Amniotic stem cell (primary cell): ENCODE results near the gene SYNDIG1L.
A peak's percentile ranks its signal among the peaks of the same experiment; 100 is the strongest.
"Not testable (repeated sequence)": the region's sequence is repeated elsewhere in the genome, so short reads cannot be mapped to it uniquely, and the experiment has no call there.

Experiments used
- DNase-seq: peaks from one replicate; lab custom pipeline; 2025; lab: John Stamatoyannopoulos, UW

The SYNDIG1L gene

DNA sequence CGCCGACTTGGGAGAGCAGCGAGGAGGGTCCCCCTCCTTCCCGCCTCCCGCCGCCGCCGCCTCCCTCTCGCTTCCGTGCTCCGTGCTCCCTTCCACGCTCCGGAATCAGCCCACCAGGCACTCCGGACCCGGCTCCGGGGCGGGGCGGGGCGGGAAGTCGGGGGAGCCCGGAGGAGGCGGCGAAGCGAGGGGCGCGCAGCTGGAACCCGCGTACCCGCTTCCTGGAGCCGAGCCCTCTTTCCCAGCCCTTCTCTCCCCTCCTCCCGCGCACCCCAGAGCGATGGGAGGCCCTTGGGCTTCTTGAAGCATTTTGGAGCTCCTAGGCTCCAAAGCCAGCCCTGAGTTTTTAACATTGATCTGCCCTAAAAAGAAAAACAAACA lies at the start of gene SYNDIG1L:
SYNDIG1L (minus strand) TSS at position 9 of the 381 bp plus-strand sequence. CDS start 16,466 bp downstream, outside the sequence.
- DNase-seq: no peak

- DNase-seq: peak; percentile 30
Observed at GRCh38 chr14:74475678-74476077, 49.7 kb upstream of the SYNDIG1L start.

DNA sequence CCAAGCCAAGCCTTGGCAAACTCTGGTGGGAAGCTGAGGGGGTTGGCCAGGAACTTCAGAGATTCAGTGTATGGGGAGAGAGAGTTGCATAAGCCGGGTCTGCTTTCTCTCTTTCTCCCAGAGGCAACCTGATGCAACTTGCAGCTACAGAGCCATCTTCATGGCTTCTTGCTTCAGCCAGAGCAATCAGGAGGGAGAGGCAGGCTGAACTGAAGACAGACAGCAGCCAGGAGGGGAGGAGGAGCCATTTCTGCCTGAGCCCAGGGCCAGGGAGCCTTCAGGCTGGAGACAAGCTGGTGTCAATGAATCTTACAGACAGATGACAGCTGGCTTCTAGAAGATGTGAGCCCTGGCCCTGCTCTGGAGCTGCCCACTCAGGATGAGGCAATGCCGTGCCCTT lies 48.4 kb upstream of the SYNDIG1L start:
- no peak for DNase-seq

DNA sequence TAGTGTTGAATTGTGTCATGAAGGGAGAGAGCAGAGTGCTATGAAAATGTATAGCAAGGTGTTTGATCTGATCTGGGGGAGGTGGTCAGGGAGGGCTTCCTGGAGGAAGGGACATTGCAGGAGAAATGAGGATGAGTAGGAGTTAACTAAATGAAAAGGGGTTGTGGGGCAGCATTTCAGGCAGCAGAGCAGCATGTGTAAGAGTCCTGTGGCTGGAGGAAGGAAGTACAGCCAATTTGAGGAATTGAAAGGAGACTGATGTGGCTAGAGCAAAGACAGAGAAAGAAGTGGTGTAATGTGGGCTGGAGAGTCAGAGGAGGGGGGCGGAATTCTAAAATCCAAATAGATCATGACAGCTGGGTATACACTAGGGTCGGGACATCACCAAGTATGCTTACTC lies 46.6 kb upstream of the SYNDIG1L start:
- DNase-seq: no peak

GRCh38 chr14:74469548-74470518 lies 43.8 kb upstream of the SYNDIG1L start:
- DNase-seq: no peak

- no peak for DNase-seq
Observed at GRCh38 chr14:74468513-74468912, 42.5 kb upstream of the SYNDIG1L start.

- no peak for DNase-seq
Observed at GRCh38 chr14:74465335-74465734, 39.3 kb upstream of the SYNDIG1L start.

DNA sequence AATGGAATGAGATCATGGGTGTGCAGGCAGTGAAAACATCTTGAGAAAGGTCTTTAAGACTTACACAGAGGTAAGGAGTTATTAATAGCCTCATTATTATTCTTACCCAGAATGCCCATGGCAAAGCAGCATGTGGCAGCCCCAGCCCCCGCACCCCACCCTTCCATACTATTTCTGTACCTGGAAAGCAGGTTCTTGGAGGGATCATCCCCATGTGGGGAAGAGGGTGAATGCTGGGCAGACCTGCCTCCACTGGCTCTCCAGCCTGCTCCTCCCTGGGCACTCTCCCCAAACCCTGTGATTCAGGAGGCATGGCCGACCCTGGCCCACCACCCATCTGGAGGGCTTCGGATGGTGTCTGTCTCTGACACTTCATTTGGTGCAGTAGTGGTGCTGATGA lies 38.8 kb upstream of the SYNDIG1L start:
- DNase-seq: no peak

DNA sequence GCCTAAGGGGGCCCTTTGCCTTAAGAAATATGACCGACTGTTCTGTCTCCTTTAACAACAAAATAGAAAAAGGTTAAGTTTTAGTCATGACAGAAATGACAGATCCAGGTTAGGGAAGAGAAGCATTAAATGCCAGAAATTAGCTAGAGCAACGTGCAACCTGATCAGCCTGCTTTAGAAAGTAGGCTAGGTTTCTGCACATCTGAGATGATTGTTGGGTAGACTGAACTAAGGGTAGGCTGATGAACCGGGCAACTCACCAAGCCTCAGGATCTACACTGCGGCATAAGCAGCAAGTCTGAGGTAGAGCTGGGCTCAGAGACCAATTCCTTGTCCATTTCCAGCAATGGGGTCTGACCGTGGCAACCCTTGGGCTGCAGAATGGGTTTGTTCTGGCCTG lies 37.7 kb upstream of the SYNDIG1L start:
- no peak for DNase-seq

DNA sequence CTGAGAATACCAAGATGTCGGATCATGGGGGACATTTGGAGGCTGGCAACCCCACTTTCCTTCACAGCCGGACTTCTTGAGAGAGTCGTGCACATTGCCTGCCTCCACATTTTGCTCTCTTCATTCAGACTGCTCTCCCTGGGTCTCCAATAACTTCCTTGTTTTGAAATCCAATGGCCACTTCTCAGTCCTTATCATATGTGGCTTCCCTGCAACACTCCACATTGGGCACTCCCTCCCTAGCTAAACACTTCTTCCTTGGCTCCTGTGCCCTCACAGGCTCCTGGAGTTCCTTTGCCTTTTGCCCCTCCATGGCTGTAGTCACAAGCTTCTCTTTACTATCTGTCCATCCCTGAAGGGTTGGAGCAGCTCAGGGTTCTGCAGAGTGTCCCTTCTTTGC lies 37.0 kb upstream of the SYNDIG1L start:
- DNase-seq: no peak

DNA sequence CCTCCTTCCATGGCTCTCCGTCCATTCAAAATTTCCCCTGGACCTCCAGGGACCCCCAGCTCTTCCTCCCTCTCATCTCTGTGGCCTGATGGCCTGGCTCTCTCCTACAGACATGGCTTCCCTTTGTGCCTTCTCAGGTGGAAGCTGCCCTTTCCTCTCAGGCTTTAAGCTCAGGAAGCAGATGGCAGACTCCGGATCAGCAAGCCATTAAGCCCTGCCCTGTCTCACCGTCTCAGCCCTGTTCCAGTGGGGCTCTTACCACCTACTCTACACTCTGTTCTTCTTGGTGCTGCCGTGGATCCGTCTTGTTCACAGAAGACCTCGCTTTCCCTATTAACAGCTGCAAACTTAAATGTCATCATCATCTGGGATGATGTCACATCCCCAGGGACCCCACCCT lies 34.0 kb upstream of the SYNDIG1L start:
- no peak for DNase-seq

DNA sequence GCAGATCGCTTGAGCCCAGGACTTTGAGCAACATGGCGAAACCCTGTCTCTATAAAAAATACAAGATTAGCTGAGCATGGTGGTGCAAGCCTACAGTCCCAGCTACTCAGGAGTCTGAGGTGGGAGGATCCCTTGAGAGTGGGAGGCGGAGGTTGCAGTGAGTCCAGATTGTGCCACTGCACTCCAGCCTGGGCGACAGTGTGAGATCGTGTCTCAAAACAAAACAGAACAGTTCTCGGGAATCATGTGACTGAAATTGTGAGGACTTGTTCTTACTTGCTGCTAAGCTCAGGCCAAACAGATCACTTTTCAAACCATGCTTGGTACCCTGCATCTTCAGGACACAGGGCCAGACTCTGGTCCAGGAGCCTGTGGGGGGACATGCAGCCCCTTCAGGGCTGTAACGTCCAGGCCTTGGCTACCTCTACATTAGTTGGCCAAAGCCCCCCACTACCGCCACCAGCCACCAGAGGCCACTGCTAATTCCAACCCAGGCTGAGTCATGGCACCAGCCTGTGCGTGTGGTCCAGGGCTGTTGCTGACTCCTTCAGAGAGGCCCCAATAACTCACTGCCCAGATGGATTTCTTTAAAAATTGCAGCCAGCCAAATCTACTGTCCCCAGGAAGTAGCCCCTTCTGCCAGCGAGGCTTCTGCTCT lies 33.4 kb upstream of the SYNDIG1L start:
- peak; percentile 20 for DNase-seq

- DNase-seq: no peak
Observed at GRCh38 chr14:74457565-74457895, 31.5 kb upstream of the SYNDIG1L start.

DNA sequence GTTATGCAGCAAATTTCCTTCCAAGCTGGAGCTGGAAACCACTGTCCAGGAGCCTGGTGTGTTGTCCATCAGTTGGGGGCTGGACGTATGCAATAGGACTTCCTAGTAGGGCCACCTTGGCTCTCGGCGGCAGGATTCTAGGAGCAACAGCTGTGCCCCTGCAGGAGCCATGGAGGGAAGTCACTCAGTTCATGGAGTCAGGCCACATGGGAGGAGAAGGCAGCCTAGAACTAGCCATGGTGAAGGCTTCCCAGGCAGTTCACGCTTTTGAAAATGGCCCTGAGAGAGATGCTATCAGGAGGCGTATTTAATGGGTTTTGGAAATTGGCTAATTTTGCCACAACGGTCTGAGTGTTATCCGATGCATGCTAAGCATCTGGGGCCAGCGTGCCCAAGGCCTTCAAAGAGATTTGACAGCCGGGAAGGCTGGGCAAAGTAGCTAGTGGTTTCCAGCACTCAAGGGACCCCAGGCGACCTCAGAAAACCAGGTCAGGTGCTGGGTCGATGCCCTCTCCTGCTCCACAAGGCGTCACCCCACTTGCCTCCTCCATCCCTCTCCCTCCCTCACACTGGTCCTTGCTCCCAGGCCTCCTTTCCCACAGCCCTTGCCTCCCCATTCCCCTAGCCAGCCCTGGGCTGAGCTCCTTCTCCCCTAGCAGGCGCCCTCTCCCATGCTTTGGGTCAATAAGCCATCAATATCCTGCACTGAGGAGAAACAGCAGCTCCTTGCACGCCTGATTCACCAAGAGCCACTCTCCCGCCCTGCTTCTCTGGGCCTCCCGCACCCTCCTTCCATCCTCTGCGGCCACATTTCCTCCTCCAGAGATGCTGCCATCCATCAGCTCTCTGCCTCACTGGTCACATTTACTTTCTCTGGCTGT lies 30.9 kb upstream of the SYNDIG1L start:
- no peak for DNase-seq

- DNase-seq: not testable (repeated sequence)
Observed at GRCh38 chr14:74454397-74454796, 28.4 kb upstream of the SYNDIG1L start.

DNA sequence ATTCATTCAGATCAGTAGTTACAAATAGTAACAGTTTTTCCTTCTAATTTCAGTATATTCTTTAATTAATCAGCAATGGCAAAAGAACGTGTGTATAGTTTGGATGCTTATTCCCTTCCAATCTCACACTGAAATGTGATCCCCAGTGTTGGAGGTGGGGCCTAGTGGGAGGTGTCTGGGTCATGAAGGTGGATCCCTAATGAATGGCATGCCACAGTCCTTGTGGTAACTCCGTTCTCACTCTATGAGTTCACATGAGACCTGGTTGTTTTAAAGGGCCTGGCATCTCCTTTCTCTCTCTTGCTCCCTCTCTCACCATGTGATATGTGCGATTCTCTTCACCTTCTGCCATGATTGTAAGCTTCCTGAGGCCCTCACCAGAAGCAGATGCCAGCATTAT lies 18.9 kb upstream of the SYNDIG1L start:
- no peak for DNase-seq

DNA sequence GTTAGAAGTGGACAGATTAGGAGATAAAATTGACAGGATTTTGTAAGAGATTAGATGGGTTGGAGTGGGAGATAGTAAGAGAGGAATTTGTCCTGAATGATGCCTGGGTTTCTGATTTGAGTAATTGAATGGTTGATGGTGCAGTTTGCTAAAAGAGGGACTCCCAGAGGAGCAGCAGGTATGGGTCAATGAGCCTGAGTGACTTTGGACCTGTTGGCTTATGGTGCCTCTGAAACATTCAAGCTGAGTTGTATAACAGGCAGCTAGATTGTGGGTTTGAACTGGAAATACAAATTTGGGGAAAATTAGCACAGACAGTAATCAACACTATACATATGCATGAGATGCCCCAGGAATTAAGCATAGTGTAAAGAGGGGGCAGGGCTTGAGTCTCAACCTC lies 16.7 kb upstream of the SYNDIG1L start:
- no peak for DNase-seq

DNA sequence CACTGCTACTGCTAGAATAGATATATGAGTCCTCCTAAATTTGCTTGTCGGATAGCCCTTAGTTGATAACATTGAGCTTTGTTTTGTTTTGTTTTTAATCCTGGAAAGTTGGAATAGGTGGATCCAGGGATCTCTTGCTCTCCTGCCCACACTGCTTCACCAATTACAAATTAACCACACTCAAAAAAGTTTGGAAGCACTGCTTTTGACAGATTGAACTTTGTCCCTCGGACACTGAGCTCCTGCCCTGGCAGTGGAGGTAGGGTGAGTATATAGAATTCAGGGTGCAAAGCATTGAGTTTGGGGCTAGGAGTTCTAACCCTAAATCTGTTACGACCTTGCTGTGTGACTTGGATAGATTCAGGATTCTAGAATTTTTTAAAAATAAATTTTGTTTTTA lies 15.1 kb upstream of the SYNDIG1L start:
- no peak for DNase-seq

GRCh38 chr14:74438351-74438915 lies 12.4 kb upstream of the SYNDIG1L start:
- DNase-seq: no peak

DNA sequence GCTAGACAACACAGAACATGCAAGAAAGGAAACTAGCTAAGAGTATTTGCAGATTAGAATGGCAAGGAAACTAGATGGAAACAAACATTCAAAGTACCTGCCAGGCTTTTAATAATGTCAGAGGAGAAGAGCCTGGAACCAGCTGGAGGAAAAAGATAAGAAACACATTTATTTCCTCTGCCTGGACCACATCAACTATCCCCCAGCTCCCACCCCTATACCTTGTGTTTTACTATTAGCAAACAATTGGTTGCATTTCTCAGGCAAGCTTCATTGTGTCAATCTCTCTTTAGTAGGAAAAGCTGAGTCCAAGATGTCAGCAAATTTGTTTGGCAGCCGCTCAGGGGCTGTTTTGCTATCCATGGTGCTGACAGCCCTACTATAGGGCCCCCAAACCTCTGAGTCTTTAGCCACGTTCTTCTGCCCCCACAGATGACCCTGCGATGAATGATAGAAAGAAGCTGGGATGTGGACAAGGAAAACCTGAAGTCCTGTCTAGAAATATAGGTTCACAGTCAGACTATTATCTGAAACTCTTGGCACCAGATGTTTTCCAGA lies 11.6 kb upstream of the SYNDIG1L start:
- DNase-seq: no peak

- DNase-seq: no peak
Observed at GRCh38 chr14:74434294-74434693, 8.3 kb upstream of the SYNDIG1L start.

GRCh38 chr14:74429991-74430390 lies 4.0 kb upstream of the SYNDIG1L start:
- DNase-seq: no peak
